Prostate gland (tissue), 2 donors: ENCODE data around the gene TRAP1. TPM values are rescaled to one million over a fixed set of nuclear protein-coding genes. Genes with fewer than 3 reads are reported as not detected.

Source experiments
- DNase-seq: peaks from one replicate; pipeline ENCODE4 v3.0.0-alpha.2; 2019; ENCODE audit warnings: low spot score
- H3K27ac ChIP-seq, 2 donors: fragments of 200-600 bp; sonication (generic); 2 replicates each; pipeline ENCODE4 v1.5.1; 2017 to 2019
- H3K27me3 ChIP-seq: fragments of 200-600 bp; sonication (generic); replicated peaks from 2 replicates; pipeline ENCODE4 v1.5.1; 2019; ENCODE audit not compliant: insufficient read depth
- H3K36me3 ChIP-seq, 2 donors: fragments of 200-600 bp; sonication (generic); 1 replicate in 1 of 2; 2 replicates in 1 of 2; pipeline versions ENCODE4 v1.5.1 to v1.8.1; 2017 to 2019
- H3K4me1 ChIP-seq: fragments of 200-600 bp; sonication (generic); replicated peaks from 2 replicates; pipeline ENCODE4 v1.5.1; 2019
- H3K4me3 ChIP-seq, 2 donors: fragments of 200-600 bp; sonication (generic); 2 replicates each; pipeline ENCODE4 v1.5.1; 2017 to 2019
- H3K9me3 ChIP-seq: fragments of 200-600 bp; sonication (generic); 2 replicates; pipeline ENCODE4 v1.5.1; 2017
- POLR2A ChIP-seq: fragments of 450-650 bp; IDR thresholded peaks from one replicate; pipeline ENCODE4 v1.6.1; 2016; ENCODE audit warnings: antibody characterized with exemption, mild to moderate bottlenecking
- POLR2AphosphoS5 ChIP-seq: sonication (generic); formaldehyde crosslinking; IDR thresholded peaks from one replicate; pipeline ENCODE4 v1.6.1; 2017; ENCODE audit warnings: antibody characterized with exemption
- WGBS: methylation state at CpG from one replicate; pipeline ENCODE4 v1.1.5; 2018; 5-methylcytosine and 5-hydroxymethylcytosine counted together
- intact Hi-C: fragments of 100-400 bp; cut with DNase I; formaldehyde crosslinking; loops from one replicate; pipeline ENCODE4 v1.14.2; 2022
- total RNA-seq, 2 donors: library from RNA; depleted of rRNA; stranded (reverse); fragments of >200 nt; gene quantifications; one replicate each; pipeline ENCODE4 v1.1.0, GENCODE V29; 2016
- TF ChIP-seq, protein P1 (sequence below), 4 experiments: fragments of 200-600 bp in 2 of 4; fragments of 450-650 bp in 2 of 4; sonication (generic) in 2 of 4; IDR thresholded peaks; 1 replicate in 3 of 4; 2 replicates in 1 of 4; pipeline ENCODE4 v1.5.1; 2016 to 2019; ENCODE audit warnings: antibody characterized with exemption in 4 of 4, mild to moderate bottlenecking in 2 of 4, moderate library complexity in 2 of 4

Gene TRAP1
- total RNA-seq, 2 donors from 2014 or later, result 71.2 to 88.6 TPM

DNA sequence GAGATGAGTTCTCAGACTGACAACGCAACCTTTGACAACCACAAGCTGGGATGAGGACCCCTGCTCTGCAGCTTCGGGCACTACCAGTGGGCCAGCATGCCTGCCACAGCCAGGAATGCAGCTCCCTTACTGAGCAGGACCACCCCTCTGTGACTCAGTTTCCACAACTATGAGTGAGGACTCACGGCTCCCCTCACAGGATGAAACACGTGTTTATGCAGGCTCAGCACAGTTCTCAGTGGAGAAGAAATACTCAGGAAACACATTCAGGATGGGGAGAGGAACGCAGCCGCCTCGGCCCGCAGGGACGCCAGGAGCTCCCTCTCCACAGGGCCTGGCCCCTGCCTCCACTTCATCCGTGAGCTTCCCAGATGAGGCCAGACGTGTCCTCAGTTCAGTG is 48.7 kb downstream of the TRAP1 start:
- no peaks in the 10 kb centered on the region for H3K27me3 ChIP-seq
- intact Hi-C loops, result no loop called here
- H3K4me3 ChIP-seq, result no peak overlapping the region
- no peaks in the 10 kb centered on the region for H3K36me3 ChIP-seq
- H3K27ac ChIP-seq, result no peak overlapping the region
- WGBS, result 94% methylated on average over 11 of the region's 11 CpGs
- H3K4me1 ChIP-seq, result no peaks in the 10 kb centered on the region
- TF ChIP-seq, protein P1, sequence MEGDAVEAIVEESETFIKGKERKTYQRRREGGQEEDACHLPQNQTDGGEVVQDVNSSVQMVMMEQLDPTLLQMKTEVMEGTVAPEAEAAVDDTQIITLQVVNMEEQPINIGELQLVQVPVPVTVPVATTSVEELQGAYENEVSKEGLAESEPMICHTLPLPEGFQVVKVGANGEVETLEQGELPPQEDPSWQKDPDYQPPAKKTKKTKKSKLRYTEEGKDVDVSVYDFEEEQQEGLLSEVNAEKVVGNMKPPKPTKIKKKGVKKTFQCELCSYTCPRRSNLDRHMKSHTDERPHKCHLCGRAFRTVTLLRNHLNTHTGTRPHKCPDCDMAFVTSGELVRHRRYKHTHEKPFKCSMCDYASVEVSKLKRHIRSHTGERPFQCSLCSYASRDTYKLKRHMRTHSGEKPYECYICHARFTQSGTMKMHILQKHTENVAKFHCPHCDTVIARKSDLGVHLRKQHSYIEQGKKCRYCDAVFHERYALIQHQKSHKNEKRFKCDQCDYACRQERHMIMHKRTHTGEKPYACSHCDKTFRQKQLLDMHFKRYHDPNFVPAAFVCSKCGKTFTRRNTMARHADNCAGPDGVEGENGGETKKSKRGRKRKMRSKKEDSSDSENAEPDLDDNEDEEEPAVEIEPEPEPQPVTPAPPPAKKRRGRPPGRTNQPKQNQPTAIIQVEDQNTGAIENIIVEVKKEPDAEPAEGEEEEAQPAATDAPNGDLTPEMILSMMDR (IDR thresholded peaks at IDR 0.05), result no peak
- TF ChIP-seq POLR2AphosphoS5, result no peak
- no peaks in the 10 kb centered on the region for H3K9me3 ChIP-seq
- no peak for DNase-seq

DNA sequence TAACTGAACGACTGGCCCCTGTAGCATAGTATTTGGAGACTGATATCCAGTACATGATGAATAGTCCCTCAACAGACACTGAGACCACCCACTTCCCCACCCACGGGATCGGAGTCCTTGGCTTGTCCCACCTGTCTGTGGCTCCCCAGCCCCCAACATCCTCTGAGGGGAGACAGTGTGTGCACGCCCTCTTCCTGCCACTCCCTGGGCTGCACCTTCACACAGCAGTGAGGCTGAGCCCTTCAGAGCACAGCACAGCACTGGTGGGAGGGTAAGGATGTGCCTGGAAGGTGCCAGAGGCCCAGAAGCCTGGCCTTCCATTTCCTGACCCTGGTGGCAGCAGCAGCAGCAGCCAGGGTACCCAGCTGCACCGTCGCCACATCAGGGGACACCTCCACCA is 51.8 kb downstream of the TRAP1 start:
- no peak for DNase-seq

DNA sequence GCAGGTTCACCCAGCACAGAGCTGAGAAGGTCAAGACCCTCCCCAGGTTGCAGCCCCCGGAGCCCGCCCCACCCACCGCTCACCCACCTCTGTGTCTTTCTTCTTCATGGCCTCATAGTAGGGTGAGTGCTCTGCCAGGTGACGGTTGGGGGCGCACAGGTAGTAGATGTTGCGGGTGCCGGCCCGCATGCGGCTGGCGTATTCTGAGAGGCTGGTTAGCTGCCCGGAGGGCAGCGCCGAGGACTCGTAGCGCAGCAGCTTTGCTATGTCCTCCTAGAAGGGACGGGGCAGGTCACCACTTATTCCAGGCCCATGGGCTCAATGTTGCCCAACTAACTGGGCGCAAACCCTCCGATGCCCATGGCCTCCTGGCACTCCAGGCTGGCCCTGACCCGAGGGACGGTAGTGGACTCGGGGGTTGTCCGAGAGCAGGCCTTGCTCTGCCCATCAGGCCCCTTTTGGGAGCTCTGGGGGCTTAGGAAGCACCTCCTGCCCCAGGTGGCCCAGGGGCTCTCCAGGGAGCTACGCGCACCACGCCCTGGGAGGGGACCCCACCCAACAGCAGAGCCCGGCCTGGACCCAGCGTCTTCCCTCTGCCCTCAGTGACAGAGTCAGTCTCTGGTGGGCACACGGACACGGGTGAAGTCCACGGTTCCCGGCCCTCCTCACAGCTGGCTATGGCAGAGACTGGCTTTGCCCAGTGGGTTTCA is 53.0 kb downstream of the TRAP1 start:
- no peak for DNase-seq
- H3K27me3 ChIP-seq, result no peaks in the 10 kb centered on the region
- H3K27ac ChIP-seq, result no peak overlapping the region
- intact Hi-C loops, result no loop called here
- 93% methylated on average over 21 of the region's 31 CpGs for WGBS
- no peak overlapping the region for H3K4me3 ChIP-seq
- H3K4me1 ChIP-seq, result no peaks in the 10 kb centered on the region
- peaks cover 3 to 7% of the 10 kb centered on the region in 2 donors for H3K36me3 ChIP-seq
- no peaks in the 10 kb centered on the region for H3K9me3 ChIP-seq
- TF ChIP-seq, protein P1 (IDR thresholded peaks at IDR 0.05), result no peak
- no peak for TF ChIP-seq POLR2AphosphoS5
- TF ChIP-seq POLR2A, result no peak

More for the DNA sequence above, 51.8 kb downstream of the TRAP1 start:
- no peak for TF ChIP-seq POLR2A
- no peak for TF ChIP-seq POLR2AphosphoS5
- TF ChIP-seq, protein P1 (IDR thresholded peaks at IDR 0.05), result no peak
- Histone ChIP-seq H3K36me3 (peaks cover 3 to 7% of the 10 kb centered on the region in 2 donors), H3K4me3 (no peak overlapping the region), H3K27ac (no peak overlapping the region), H3K9me3 (no peaks in the 10 kb centered on the region), H3K27me3 (no peaks in the 10 kb centered on the region), H3K4me1 (no peaks in the 10 kb centered on the region)
- intact Hi-C loops, result no loop called here
- WGBS, result 79% methylated on average over 6 of the region's 6 CpGs

DNA sequence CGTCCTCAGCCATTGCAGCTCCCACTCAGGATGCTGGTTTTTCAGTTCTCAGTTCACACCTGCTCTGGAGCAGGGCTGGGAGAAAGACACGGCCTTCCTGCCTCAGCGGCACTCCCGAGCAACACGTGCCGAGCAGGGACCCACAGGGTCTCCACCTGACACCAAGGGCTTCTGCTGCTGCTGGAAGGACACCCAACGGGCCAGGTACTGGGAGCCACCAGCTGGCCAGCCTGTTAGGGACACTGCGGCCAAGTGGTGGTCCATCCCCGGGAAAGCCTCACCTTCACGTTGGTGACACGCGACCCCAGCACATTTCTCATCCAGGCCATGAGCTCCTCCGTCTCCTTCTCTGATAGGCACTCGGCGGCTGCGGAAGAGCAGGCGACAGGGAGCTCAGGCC is 54.7 kb downstream of the TRAP1 start:
- Histone ChIP-seq H3K27ac (no peak overlapping the region), H3K36me3 (peaks cover 3 to 10% of the 10 kb centered on the region in 2 donors), H3K4me1 (no peaks in the 10 kb centered on the region), H3K27me3 (no peaks in the 10 kb centered on the region), H3K4me3 (no peak overlapping the region), H3K9me3 (no peaks in the 10 kb centered on the region)
- DNase-seq, result no peak
- TF ChIP-seq POLR2AphosphoS5 (no peak), POLR2A (no peak)
- TF ChIP-seq, protein P1 (IDR thresholded peaks at IDR 0.05), result no peak
- WGBS, result 87% methylated on average over 17 of the region's 17 CpGs
- intact Hi-C loops, result no loop called here

DNA sequence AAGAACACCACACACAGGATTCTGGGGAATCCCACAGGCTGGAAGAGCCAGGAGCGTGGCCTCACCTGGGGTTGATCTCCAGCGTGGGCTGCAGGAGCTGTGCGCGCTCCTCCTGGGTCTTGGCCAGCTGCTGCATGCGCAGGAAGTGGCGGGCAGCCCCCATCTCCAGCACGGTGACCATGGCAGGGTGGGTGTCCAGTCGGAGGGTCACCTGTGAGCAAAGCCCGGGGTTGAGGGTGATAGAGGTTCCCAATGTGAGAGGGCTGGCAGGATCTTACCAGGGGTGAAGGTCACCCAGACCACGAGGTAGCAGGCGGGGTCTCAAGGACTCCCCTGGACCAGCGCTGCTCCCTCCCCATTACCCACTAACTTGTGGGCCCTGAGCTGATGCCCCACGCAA is 55.4 kb downstream of the TRAP1 start:
- intact Hi-C loops, result no loop called here
- H3K4me1 ChIP-seq, result no peaks in the 10 kb centered on the region
- H3K27ac ChIP-seq, result no peak overlapping the region
- 89% methylated on average over 13 of the region's 13 CpGs for WGBS
- DNase-seq, result no peak
- TF ChIP-seq, protein P1 (IDR thresholded peaks at IDR 0.05), result no peak
- TF ChIP-seq POLR2A (no peak), POLR2AphosphoS5 (no peak)
- no peak overlapping the region for H3K4me3 ChIP-seq
- H3K36me3 ChIP-seq, result peaks cover 3 to 17% of the 10 kb centered on the region in 2 donors
- H3K9me3 ChIP-seq, result no peaks in the 10 kb centered on the region
- no peaks in the 10 kb centered on the region for H3K27me3 ChIP-seq
